ENCODE data around the gene C9orf57.

GRCh38 chr9:72044095-72044494 lies 16.3 kb downstream of the C9orf57 start:
- TF ChIP-seq ZNF384 (IDR thresholded peaks at IDR 0.05) = no peak
- no peak for TF ChIP-seq ELF4 (IDR thresholded peaks at IDR 0.05)
- TF ChIP-seq NFRKB (IDR thresholded peaks at IDR 0.05) = no peak
- TF ChIP-seq BHLHE40 (IDR thresholded peaks at IDR 0.05; ENCODE audit: borderline replicate concordance) = no peak
- TF ChIP-seq HDGF (IDR thresholded peaks at IDR 0.05; ENCODE audit: borderline replicate concordance) = no peak
- TF ChIP-seq SP1 (IDR thresholded peaks at IDR 0.05) = no peak
- no peak for TF ChIP-seq SUZ12 (IDR thresholded peaks at IDR 0.05)
- no peak for TF ChIP-seq FOXM1 (IDR thresholded peaks at IDR 0.05; ENCODE audit: borderline replicate concordance)
- no peak for TF ChIP-seq FOXA1 (IDR thresholded peaks at IDR 0.05)
- no peak for TF ChIP-seq CTBP1 (IDR thresholded peaks at IDR 0.05; ENCODE audit: borderline replicate concordance)
- TF ChIP-seq ARNT (IDR thresholded peaks at IDR 0.05) = no peak
- TF ChIP-seq, protein P1, sequence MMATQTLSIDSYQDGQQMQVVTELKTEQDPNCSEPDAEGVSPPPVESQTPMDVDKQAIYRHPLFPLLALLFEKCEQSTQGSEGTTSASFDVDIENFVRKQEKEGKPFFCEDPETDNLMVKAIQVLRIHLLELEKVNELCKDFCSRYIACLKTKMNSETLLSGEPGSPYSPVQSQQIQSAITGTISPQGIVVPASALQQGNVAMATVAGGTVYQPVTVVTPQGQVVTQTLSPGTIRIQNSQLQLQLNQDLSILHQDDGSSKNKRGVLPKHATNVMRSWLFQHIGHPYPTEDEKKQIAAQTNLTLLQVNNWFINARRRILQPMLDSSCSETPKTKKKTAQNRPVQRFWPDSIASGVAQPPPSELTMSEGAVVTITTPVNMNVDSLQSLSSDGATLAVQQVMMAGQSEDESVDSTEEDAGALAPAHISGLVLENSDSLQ (IDR thresholded peaks at IDR 0.05) = no peak
- no peak for TF ChIP-seq LEF1 (IDR thresholded peaks at IDR 0.05; ENCODE audit: borderline replicate concordance)
- TF ChIP-seq TARDBP (IDR thresholded peaks at IDR 0.05) = no peak

Measured in HEK293T (cell line).